HG03280 (cell line): ENCODE measurements around the gene ADARB1.

Source experiments
- ATAC-seq: cut with Tn5 transposase; IDR thresholded peaks from one replicate; pipeline ENCODE4 v1.9.1; 2021; ENCODE audit warnings: mild to moderate bottlenecking, moderate library complexity; ENCODE audit not compliant: unreplicated experiment

ADARB1 gene

DNA sequence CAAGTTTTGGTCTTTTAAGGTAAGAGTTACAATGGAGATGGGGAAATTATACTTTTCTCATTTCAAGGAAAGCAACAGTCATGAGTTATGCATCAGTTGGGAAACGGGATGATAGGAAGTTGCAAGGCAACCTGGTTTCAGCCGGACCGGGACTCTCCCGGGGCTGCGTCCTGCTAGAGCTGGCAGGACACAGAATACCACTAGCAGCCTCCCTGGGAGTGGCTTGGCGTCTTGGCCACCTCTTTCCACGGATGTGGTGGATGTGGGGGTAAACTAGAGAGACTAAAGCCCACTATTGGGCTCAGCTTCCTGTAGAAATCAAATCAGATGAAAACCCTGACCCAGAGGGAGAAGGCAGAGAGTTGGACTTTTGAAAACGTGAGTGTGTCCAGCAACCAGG, 71.9 kb downstream of the ADARB1 start:
- ATAC-seq = no peak

DNA sequence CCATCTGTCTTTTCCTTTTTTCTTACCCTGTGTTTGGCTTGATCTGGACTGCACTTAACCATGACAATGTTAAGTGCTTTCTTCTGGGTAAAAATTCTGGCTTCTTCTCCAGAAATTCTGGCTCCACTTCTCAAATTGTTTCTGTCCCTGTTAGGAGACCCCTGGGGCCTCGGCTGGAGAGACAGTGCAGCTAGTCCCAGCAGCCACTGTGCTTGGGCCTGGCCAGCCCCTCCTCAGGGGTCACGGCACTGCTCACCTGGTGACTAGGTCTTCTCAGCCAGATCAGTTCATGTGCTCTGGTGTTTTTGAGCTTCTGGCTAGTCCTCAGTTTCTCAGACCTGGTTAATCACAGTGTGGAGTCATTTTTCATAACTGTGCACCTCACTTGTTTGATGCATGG, 72.4 kb downstream of the ADARB1 start:
- no peak for ATAC-seq

DNA sequence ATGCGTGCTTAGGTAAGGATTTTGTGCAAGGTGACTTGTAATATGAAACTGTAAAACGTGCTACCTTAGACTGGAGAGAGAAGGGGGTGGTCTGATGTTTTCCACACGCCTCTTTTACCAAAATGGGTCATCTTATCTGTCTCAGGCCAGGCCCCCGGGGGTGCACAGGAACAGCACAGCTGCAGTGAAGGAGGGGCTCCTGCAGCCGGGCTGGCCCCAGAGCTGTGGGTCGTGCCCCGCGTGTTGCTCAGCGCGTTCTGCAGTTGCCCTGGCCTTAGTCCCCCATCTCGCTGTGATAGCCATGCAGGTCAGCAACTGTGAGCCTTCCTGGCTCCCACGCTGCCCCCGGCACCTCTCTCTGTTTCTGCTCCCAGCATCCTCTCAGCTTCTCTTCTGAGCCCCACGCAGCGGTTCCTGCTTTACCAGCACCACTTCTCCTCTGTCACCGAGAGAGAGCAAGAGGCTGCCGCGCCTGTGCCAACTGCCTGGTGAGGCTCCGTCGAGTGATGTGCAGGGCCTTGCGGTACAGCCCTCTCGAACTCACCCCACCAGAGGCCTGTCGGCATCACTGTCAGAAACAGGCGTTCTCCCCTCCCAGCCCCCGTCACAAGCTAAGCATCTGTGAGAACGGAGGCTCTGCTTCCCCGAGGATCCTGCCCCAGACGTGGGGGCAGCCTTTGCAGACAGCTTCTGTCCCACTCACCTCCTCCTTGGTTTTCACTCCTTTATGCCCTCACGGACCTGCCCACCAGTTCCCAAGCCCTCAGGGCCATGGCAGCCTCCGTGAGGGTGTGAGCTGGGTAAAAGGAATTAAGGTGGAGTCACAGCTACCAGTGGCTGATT, 73.3 kb downstream of the ADARB1 start:
- ATAC-seq = no peak

DNA sequence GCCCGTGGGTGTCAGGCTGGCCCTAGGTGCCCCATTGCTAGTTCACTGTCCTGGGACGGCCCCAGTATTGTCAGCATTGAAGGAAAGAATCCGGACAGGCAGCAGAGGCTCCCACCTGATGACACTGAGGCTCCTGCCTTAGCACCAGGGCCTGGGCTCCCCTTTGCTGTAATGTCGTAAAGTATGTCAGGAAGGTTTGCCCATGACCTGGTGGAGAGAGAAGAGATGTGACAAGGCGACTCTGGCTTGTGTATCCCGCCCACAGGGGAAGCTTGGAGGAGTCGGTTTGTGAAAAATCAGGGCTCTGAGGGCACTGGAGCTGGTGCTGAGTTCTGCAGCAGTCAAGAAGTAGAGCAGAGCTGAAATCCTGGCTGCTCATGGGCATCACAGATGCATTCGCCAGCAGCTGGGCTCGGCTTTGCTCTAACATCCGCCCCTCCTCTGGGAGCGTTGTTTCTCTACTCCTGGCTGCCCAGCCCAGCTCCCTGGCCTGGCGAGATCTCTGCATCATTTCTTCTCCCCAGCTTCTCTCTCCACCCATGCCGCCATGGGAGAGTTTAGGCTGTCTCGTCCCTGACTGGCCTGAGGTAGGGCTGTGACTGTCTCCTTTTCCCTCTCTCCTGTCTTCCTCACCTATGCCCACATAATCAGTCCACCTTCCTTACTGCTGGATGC, 74.1 kb downstream of the ADARB1 start:
- no peak for ATAC-seq

DNA sequence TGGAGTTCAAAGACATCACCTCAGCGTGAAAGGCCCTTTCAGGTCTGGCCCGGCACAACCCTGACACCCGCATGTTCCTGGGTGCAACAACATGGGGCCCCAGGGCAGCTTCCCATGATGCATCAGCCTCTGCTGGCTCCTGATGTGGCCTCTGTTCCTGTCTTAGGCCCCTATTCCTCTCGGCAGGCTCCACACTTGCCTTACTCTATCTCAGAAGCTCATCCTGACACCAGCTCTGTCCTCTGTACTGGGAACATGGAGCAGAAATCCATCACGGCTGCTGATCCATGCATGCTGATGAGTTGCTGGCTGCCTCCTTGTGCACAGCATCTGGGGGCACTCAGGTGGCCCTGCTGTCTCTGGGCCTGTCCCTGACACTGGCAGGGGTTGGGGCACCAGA, 74.6 kb downstream of the ADARB1 start:
- ATAC-seq = no peak

DNA sequence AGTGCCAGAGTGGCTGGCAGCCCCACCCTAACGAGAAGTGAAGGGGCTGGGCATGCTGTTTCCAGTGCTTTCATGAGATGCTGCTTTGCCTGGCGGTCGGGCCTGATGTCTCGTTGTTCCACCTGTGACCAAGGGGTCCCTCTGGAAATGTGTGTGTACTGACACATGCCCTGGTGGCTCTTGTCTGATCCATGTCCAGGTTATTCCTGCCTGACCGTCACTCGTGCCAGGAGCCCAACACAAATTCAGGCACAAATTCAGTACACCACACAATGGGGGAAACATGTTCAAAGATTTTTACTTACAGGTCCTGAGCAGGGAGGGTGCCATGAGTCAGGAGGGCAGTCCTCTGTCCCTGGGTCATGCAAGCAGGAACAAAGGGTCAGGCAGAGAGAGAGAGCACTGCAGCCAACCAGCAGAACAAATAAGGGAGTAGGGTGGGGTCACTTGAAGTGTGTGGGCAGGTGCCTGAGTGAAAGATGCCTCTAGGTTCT, 76.3 kb downstream of the ADARB1 start:
- ATAC-seq = no peak

DNA sequence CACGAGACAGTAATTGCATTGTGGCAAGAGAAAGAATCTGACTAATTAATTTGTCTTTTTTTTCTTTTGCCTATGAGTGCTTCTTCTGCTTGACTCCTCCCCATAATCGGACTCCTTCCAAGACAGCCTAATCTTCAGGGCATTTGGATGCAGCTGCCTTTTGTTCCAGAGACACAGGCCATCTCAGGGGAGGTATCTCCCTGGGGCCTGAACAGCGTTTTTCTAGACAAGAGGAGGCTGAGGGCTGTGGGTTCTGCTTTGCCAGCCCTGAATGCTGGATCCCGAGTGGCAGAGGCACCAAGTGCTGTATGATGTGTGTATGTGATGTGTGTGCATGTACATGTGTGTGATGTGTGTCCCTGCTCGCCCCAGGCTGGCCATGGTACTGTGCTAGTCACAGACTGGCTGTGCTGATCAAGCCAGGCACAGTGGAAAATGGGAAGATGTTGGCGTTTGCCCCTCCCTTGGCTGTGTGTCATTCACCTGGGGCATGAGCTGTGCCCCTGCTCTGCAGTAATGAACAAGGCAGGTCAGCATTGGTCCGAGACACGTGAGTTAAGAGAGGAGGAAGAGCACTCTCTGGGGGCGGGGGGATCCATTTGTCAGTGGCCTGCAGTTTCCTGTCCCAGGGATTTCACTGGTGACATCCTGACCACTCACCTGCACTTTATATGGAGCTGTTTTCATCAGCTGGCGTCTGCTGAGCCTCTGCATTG, 77.2 kb downstream of the ADARB1 start:
- ATAC-seq = no peak

DNA sequence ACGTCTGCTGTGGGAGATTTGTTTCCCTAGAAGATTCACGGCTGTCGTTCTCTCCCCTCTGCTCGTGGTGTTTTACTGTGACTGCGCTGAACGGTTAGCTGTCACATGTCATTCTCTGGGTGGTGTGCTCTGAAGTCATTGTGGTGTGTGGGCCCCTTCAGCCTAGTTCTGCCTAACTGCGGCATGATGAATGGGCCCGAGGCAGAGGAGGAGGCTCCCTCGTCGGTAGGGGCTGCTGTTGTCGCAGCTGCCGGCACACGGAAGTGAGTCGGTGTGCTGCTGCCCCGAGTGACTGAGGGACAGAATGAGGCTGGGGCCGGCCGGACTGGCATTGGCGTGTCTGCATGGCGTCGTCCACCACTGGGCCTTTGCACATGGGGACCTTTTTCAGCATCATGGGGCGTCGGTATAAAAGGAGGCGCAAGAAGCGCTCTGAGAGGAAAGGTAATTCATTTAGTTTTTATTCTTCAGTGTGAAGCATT, 77.9 kb downstream of the ADARB1 start:
- ATAC-seq = no peak

DNA sequence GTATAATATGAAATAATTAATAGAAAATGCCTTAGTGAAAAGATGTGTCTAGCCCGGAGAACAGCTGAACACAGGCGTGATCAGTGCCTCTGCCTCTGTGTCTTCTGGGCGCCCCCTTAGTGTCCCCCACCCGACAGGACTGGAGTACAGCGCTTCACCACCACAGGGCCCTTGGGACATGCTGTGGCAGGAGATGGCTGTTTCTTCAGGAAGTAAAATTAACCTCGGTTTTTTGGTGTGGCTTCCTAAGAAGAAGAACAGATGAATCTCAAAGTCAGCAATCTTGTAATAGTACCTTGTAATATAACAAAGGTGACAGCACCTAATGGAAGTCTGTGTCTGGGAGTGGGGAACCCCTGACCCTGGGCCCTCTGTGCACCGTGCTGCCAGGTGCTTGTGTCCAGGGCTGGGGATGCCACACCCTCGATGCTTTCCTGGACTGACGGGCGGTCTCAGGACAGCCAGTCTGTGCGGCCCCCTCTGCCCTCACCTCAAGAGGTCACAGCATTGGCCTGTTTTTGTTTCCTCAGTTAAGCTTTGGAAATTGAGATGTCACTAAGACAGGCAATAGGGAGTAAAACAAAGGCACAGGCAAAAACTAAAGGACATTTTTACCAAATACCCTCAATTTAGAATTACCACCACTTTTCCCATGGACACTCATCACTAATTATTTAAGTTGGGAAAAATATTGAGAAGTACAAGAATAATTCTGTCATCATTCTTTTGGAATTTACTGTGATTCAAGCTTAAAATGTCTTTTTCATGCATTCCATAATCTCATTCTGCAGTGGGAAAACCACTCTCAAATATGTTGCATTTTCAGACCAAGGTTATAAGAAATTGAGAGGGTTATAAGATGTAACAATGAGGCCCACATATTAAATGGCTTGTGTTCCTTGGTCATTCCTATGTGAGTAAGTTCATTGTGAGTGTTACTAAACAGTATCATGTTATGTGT, 79.3 kb downstream of the ADARB1 start:
- no peak for ATAC-seq

DNA sequence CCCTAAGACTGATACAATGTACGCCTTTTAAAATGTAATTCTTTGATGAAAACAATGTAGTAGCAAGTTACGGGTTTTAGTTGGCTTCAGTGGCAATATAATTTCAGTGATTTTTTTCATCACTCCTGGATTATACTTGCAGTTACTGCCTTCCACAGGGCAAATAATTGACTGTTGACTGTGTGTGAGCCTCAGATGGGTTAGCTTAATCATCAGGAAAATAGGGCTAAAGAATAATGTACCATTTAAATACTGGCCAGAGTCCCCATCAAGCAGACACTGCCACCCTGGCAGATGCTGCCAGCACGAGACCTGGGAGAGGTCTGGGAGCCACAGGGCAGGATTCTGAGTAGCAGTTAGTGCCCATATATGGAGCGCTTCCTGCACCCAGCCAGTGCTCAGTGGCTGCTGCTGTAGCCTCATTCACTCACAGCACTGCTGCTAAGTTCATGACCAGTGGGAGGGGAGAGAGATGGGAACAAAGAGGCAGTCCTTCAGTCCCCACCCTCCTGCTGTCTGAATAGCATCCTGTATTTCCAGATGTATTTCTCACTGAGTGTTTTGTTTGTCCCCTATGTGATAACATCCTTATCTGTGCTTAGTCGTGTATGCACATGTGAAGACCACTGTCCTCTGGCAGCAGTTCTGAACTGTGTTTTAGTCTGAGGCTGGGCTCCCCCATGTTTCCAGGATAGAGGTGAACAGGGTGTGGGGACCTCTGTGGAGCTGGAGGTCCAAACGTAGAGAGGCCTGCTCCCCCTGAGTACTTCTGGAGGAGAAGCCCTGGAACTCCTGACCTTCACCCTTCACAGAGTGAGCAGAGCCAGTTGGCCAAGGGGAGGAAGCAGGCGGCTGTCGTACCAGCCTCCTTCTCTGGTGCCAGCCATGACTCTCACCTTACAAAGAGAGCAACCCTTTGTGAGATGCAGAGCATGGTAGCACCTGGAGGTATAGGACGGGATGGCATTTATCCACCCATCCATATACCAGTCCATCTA, 80.4 kb downstream of the ADARB1 start:
- no peak for ATAC-seq

DNA sequence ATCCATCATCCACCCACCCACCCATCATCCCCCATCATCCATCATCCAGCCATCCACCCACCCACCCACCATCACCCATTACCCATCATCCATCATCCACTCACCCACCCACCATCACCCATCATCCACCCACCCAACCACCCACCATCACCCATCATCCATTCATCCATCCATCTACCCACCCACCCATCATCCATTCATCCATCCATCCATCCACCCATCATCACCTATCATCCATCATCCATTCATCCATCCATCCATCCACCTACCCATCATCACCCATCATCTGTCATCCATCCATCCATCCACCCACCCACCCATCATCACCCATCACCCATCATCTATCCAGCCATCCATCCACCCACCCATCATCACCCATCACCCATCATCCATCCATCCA, 81.5 kb downstream of the ADARB1 start:
- no peak for ATAC-seq

DNA sequence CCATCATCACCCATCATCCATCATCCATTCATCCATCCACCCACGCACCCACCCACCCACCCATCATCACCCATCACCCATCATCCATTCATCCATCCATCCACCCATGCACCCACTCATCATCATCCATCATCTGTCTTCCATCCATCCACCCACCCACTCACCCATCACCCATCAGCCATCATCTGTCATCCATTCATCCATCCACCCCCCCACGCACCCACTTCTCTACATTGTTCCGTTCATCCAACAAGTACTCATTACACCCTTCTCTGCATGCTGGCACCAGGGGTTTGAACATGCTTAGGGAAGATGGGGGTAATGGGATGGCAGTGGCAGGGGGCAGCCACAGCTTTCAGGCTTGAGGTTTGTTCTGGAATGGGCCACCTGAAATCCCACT, 82.1 kb downstream of the ADARB1 start:
- no peak for ATAC-seq

DNA sequence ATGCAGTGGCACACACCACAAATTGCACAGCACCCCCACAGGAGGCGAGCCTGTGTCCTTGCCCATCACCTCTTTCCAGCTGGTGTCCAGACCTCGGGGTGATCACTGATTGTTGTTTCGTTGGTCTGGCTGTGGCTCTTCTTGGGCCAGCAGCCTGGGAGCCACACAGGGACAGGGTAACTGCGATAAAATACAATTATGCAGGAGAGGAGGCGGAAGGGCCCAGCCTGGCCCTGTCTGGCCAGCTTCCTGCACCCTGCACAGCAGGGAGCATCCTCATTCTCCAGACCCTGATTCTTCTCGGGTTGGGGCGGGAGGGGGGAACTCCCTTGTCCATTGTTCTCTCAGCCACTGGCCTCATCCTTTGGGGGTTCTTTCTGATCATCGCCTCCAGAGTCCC, 83.6 kb downstream of the ADARB1 start:
- ATAC-seq = no peak

DNA sequence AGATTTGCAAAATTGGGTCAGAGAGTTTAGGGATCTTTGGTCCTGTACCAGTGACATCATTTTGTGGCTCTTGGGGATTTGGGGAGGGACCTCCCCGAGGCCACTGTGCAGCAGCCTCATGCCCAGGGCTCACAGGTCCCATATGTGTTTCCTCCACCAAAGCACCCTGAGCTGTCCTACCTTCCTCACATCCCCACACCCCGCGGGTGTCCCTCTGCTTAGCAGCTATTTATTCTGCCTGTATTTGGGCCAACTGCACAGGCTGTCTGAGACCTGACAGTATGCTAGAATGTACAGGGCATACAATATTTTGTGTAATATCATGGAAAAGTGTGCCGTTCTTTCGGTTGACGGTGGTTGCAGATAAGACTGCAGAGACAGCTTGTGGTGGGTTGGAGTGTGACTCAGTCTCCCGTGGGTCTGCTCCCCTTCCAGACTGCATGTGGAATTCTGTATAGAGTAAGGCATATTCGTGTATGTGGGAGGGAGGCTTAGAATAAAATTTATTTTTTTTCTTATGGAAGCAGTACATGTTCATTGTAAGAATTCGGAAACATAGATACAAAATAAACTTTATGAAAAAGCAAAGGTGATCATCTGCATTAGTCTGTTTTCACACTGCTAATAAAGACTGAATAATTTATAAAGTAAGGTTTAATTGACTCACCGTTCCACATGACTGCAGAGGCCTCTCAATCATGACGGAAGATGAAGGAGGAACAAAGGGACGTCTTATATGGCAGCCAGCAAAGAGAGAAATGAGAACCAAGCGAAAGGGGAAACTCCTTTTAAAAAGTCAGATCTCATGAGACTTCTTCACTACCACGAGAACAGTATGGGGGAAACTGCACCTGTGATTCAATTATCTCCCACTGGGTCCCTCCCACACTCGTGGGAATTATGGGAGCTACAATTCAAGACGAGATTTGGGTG, 84.4 kb downstream of the ADARB1 start:
- ATAC-seq = no peak

DNA sequence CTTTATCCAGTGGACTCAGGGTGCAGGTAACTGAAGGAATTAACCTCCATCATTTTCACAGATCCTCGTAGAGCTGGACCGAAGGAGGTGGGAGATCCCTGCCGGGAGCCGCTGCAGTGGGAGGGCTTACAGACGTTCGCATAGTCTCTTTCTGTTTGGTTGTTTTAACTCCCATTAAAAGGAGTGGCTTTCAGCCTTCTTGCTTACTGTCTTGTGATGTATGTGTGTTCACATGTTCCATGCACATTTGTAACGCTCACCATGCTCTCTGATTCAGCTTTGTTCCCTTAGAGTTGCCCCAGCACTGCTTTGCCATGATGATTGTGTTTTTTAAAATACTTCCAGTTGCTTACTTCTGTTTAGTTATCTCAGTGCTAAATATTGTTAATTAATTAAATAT, 85.8 kb downstream of the ADARB1 start:
- no peak for ATAC-seq

DNA sequence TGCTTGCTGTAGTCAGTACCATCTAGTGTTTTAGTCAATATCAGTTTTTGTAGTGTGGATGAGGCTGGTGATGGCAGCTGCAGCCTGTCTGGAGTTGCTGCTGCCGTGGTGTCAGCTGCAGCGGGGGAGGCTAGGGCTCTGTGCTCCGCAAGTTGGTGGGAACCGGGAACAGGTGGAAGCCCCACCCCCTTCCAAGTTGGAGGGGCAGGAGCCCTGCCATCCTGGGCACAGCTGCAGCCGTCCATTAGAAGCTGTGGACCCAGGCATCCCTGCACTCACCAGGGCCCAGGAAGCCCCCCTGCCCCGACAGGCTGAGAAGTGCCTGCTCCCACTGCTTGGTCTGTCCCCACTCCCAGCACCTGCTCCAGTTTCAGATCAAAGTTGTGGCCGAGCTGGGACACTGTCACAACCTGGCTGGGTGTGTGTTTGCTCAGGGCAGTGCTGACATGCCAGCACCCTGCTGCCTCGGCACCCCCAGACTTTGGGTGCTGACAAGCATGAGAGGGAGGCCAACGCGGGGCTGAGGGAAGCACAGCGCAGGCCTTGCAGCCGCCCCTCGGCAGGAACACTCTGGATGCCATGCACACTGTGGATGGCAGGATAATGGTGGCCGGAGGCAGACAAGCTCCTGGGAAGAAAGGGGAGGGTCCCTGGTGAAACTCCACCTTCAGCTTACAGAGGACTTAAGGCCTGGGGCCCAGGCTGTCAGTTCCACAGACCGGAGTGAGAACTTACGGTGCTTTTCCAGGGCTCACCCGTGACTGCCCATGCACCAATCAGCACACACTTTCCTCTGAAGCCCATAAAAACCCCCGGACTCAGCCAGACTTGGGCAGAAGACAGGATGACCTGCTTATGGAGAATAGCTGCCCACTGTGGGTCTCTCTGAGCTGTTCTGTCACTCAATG, 86.9 kb downstream of the ADARB1 start:
- no peak for ATAC-seq

DNA sequence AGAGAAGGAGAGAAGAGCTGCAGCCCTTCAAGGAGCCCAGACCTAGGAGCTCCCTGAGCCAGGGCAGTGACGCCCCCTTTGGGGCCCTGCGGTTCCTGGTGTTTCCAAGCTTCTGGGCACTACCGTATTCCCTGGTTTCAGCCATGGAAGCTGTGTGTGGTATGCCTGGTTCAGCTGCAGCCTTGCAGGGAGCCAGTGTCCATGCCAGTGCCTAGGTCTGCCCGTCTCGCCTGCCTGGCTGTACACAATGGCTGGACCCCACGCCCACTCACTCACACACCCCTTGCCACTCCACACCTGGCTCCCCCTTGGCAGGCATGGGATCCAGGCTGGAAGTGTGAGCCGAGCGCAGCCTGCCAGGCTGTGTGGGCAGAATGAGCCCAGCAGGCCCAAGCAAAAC, 87.7 kb downstream of the ADARB1 start:
- no peak for ATAC-seq
